SK-N-SH (cell line): ENCODE results near the gene SLC25A21. TPM values are rescaled to one million over a fixed set of nuclear protein-coding genes. Genes with fewer than 3 reads are reported as not detected.

ENCODE experiments used
- CTCF ChIA-PET: fragments of 300-600, 350-600 bp; formaldehyde crosslinking; extraction: SDS; loops from one replicate; lab custom pipeline; 2021; lab: Yijun Ruan, JAX
- POLR2A ChIA-PET: fragments of 350-600 bp; sonication (Branson Sonifier 250); formaldehyde crosslinking; extraction: SDS; loops from one replicate; lab custom pipeline; 2020; ENCODE audit warnings: antibody characterized with exemption, inconsistent platforms; lab: Yijun Ruan, JAX
- DNase-seq: peaks from one replicate; pipeline ENCODE4 v3.0.0; 2012
- H2AFZ ChIP-seq: fragments of 200-600 bp; sonication (generic); 2 replicates; pipeline ENCODE4 v1.8.1; 2016; ENCODE audit warnings: antibody characterized with exemption, mild to moderate bottlenecking, low read depth
- H3F3A ChIP-seq: fragments of 200-600 bp; sonication (generic); replicated peaks from 2 replicates; pipeline ENCODE3; 2016; ENCODE audit warnings: antibody characterized with exemption, mild to moderate bottlenecking; ENCODE audit not compliant: insufficient read depth
- H3K27ac ChIP-seq, 2 experiments: fragments of 200-500 bp in 1 of 2; fragments of 200-600 bp in 1 of 2; sonication (Bioruptor generic) in 1 of 2; sonication (generic), shearing (Covaris generic) in 1 of 2; 2 replicates each; pipeline versions ENCODE4 v1.5.1 to v1.6.1; 2014 to 2016; ENCODE audit warnings: low read depth in 2 of 2, inconsistent platforms in 1 of 2, low read length in 1 of 2, mild to moderate bottlenecking in 1 of 2, mixed read lengths in 1 of 2
- H3K27me3 ChIP-seq: fragments of 200-600 bp; sonication (generic), shearing (Covaris generic); 2 replicates; pipeline ENCODE4 v1.6.1; 2016; ENCODE audit warnings: mixed run types; ENCODE audit not compliant: insufficient read depth
- H3K36me3 ChIP-seq, 2 experiments: fragments of 200-500 bp in 1 of 2; fragments of 200-600 bp in 1 of 2; sonication (Bioruptor generic) in 1 of 2; sonication (generic) in 1 of 2; replicated peaks in 1 of 2; 2 replicates each; pipeline versions ENCODE3 to v1.5.1; 2014 to 2016; ENCODE audit warnings: low read length in 1 of 2, mild to moderate bottlenecking in 1 of 2; ENCODE audit not compliant: insufficient read depth in 2 of 2, control insufficient read depth in 1 of 2
- H3K4me1 ChIP-seq, 2 experiments: fragments of 200-500 bp in 1 of 2; fragments of 200-600 bp in 1 of 2; sonication (Bioruptor generic) in 1 of 2; sonication (generic), shearing (Covaris generic) in 1 of 2; 2 replicates each; pipeline versions ENCODE4 v1.5.1 to v1.6.1; 2014 to 2016; ENCODE audit warnings: low read depth in 1 of 2, low read length in 1 of 2, mixed run types in 1 of 2; ENCODE audit not compliant: insufficient read depth in 2 of 2, control insufficient read depth in 1 of 2
- H3K4me2 ChIP-seq: fragments of 200-600 bp; sonication (generic), shearing (Covaris generic); 2 replicates; pipeline ENCODE4 v1.6.1; 2017; ENCODE audit warnings: mixed run types
- H3K4me3 ChIP-seq, 2 experiments: fragments of 200-500 bp in 1 of 2; fragments of 200-600 bp in 1 of 2; sonication (Bioruptor generic) in 1 of 2; sonication (generic), shearing (Covaris generic) in 1 of 2; 2 replicates each; pipeline versions ENCODE4 v1.5.1 to v1.8.1; 2014 to 2016; ENCODE audit warnings: low read depth in 2 of 2, inconsistent platforms in 1 of 2, low read length in 1 of 2, mild to moderate bottlenecking in 1 of 2, mixed read lengths in 1 of 2, moderate library complexity in 1 of 2
- H3K79me2 ChIP-seq: fragments of 200-600 bp; sonication (generic); 2 replicates; pipeline ENCODE4 v1.8.1; 2017; ENCODE audit warnings: mild to moderate bottlenecking; ENCODE audit not compliant: insufficient read depth
- H3K9ac ChIP-seq: fragments of 200-600 bp; sonication (generic); 2 replicates; pipeline ENCODE4 v1.6.1; 2017; ENCODE audit warnings: mixed run types
- H3K9me2 ChIP-seq: fragments of 200-600 bp; sonication (generic); 2 replicates; pipeline ENCODE4 v1.6.1; 2017; ENCODE audit warnings: mixed run types
- H3K9me3 ChIP-seq: fragments of 200-600 bp; sonication (generic); 2 replicates; pipeline ENCODE4 v1.6.1; 2017; ENCODE audit warnings: mixed run types, mild to moderate bottlenecking, moderate library complexity
- H4K20me1 ChIP-seq: fragments of 200-600 bp; sonication (generic); 2 replicates; pipeline ENCODE4 v1.6.1; 2017; ENCODE audit warnings: mild to moderate bottlenecking, mixed run types; ENCODE audit not compliant: insufficient read depth
- CHD2 ChIP-seq: fragments of 150-350 bp; IDR thresholded peaks from 2 replicates; pipeline ENCODE4 v1.6.1; 2018; ENCODE audit warnings: low read length; ENCODE audit not compliant: partially characterized antibody
- EP300 ChIP-seq, 2 experiments: IDR thresholded peaks; 2 replicates each; pipeline versions ENCODE4 v1.4.0 to v1.6.1; 2012; ENCODE audit warnings: borderline replicate concordance in 1 of 2, low read depth in 1 of 2, low read length in 1 of 2
- EZH2phosphoT487 ChIP-seq: fragments of 200-600 bp; sonication (generic); IDR thresholded peaks from 2 replicates; pipeline ENCODE4 v1.6.1; 2017; ENCODE audit warnings: low read depth, mixed run types, mild to moderate bottlenecking, antibody characterized with exemption, moderate library complexity, borderline replicate concordance
- FOSL2 ChIP-seq: IDR thresholded peaks from 2 replicates; pipeline ENCODE4 v1.4.0; 2012; ENCODE audit warnings: low read depth, mild to moderate bottlenecking, moderate library complexity, borderline replicate concordance
- FOXJ3 ChIP-seq: sonication (generic); formaldehyde crosslinking; IDR thresholded peaks from 2 replicates; pipeline ENCODE4 v1.5.1; 2020; ENCODE audit warnings: mild to moderate bottlenecking, missing genetic modification reagents
- IRF3 ChIP-seq: fragments of 150-350 bp; IDR thresholded peaks from 2 replicates; pipeline ENCODE4 v1.6.1; 2016; ENCODE audit warnings: mild to moderate bottlenecking, low read depth, low read length
- JUND ChIP-seq: IDR thresholded peaks from 2 replicates; pipeline ENCODE4 v1.4.0; 2012
- MAX ChIP-seq: IDR thresholded peaks from 2 replicates; pipeline ENCODE4 v1.4.0; 2012; ENCODE audit warnings: low read depth
- NFIC ChIP-seq: IDR thresholded peaks from 2 replicates; pipeline ENCODE4 v1.4.0; 2012; ENCODE audit warnings: borderline replicate concordance
- NRF1 ChIP-seq: IDR thresholded peaks from 2 replicates; pipeline ENCODE4 v1.6.1; 2012; ENCODE audit warnings: low read depth, mild to moderate bottlenecking, low read length
- RAD21 ChIP-seq: IDR thresholded peaks from 2 replicates; pipeline ENCODE4 v1.6.1; 2012; ENCODE audit warnings: mild to moderate bottlenecking, low read length
- SIN3A ChIP-seq: IDR thresholded peaks from 2 replicates; pipeline ENCODE4 v1.6.1; 2012; ENCODE audit warnings: low read depth, mild to moderate bottlenecking, low read length, moderate library complexity, borderline replicate concordance
- TAF1 ChIP-seq: IDR thresholded peaks from 2 replicates; pipeline ENCODE4 v1.6.1; 2012; ENCODE audit warnings: low read depth, mild to moderate bottlenecking, low read length, moderate library complexity, borderline replicate concordance
- TCF12 ChIP-seq: IDR thresholded peaks from 2 replicates; pipeline ENCODE4 v1.4.0; 2012
- USF1 ChIP-seq: IDR thresholded peaks from 2 replicates; pipeline ENCODE4 v1.4.0; 2012; ENCODE audit warnings: low read depth, borderline replicate concordance
- ZBTB33 ChIP-seq: IDR thresholded peaks from 2 replicates; pipeline ENCODE4 v1.4.0; 2012; ENCODE audit warnings: low read depth, borderline replicate concordance
- WGBS: methylation state at CpG from one replicate; pipeline ENCODE4 v1.1.6; 2017; ENCODE audit warnings: low lambda C conversion rate; 5-methylcytosine and 5-hydroxymethylcytosine counted together
- polyA plus RNA-seq, 3 experiments: library from polyadenylated mRNA; depleted of rRNA; stranded (reverse); fragments of >200 nt; gene quantifications; 2 replicates each; pipeline ENCODE4 v1.2.3, GENCODE V29; 2012

The SLC25A21 gene
- polyA plus RNA-seq, 1 of the 3 experiments (the other 2 are of a cell fraction): not detected

GRCh38 chr14:36773558-36773957 is 398.8 kb downstream of the SLC25A21 start:
- TF ChIP-seq ZBTB33 (no peak), EP300 (IDR thresholded peaks at IDR 0.05; ENCODE audit: borderline replicate concordance in 1 of 2, low read depth in 1 of 2, low read length in 1 of 2) (no peak)
- H3K4me2 ChIP-seq: no peak overlapping the region
- H4K20me1 ChIP-seq: no peaks in the 10 kb centered on the region
- H3K9me3 ChIP-seq: no peaks in the 10 kb centered on the region
- H3K9ac ChIP-seq: no peak overlapping the region
- no peak overlapping the region for H3K27ac ChIP-seq
- H3K9me2 ChIP-seq: no peaks in the 10 kb centered on the region
- H3K4me1 ChIP-seq: no peaks in the 10 kb centered on the region; a peak in 1 of 4 replicates
- WGBS: 20% methylated on average over 3 of the region's 3 CpGs
- POLR2A ChIA-PET: no interaction called here
- no peak overlapping the region for H3K4me3 ChIP-seq
- no peak overlapping the region for H2AFZ ChIP-seq
- H3F3A ChIP-seq: no peaks in the 10 kb centered on the region
- no peak for DNase-seq
- H3K36me3 ChIP-seq: no peaks in the 10 kb centered on the region
- CTCF ChIA-PET: no interaction called here
- no peaks in the 10 kb centered on the region for H3K27me3 ChIP-seq
- H3K79me2 ChIP-seq: no peaks in the 10 kb centered on the region

GRCh38 chr14:36773136-36773540 is 399.3 kb downstream of the SLC25A21 start:
- no peak overlapping the region for H2AFZ ChIP-seq
- H3F3A ChIP-seq: no peaks in the 10 kb centered on the region
- H3K9me3 ChIP-seq: no peaks in the 10 kb centered on the region
- no peak for TF ChIP-seq TCF12
- TF ChIP-seq FOXJ3 (CRISPR knock-in tag): no peak
- no peak for TF ChIP-seq MAX
- no peak for TF ChIP-seq USF1
- no peak for TF ChIP-seq NRF1
- no peak for TF ChIP-seq EZH2phosphoT487
- TF ChIP-seq TAF1: no peak
- no peak for TF ChIP-seq IRF3
- TF ChIP-seq SIN3A: no peak
- TF ChIP-seq JUND: no peak
- no peak for TF ChIP-seq NFIC
- TF ChIP-seq FOSL2: no peak
- TF ChIP-seq CHD2: no peak
- no peak for TF ChIP-seq ZBTB33
- TF ChIP-seq RAD21: no peak
- H3K27ac ChIP-seq: no peak overlapping the region
- no peaks in the 10 kb centered on the region for H4K20me1 ChIP-seq
- no peaks in the 10 kb centered on the region for H3K27me3 ChIP-seq
- no peak overlapping the region for H3K9ac ChIP-seq
- ChIA-PET CTCF (no interaction called here), POLR2A (no interaction called here)
- WGBS: 0% methylated on average over 3 of the region's 3 CpGs
- no peaks in the 10 kb centered on the region for H3K36me3 ChIP-seq
- no peak overlapping the region for H3K4me2 ChIP-seq
- H3K4me3 ChIP-seq: no peak overlapping the region
- H3K4me1 ChIP-seq: no peaks in the 10 kb centered on the region; a peak in 1 of 4 replicates
- no peak for DNase-seq
- H3K9me2 ChIP-seq: no peaks in the 10 kb centered on the region
- H3K79me2 ChIP-seq: no peaks in the 10 kb centered on the region
